Stomach (tissue), 9 donors: ENCODE measurements around the gene TMTC3. TPM values are rescaled to one million over a fixed set of nuclear protein-coding genes. Genes with fewer than 3 reads are reported as not detected.

Experiments
- DNase-seq, 2 donors: peaks; one replicate each; pipeline versions ENCODE4 v3.0.0 to v3.0.0-alpha.2; 2013 to 2019
- H3K27ac ChIP-seq, 5 donors: fragments of 200-600 bp in 4 of 5; sonication (generic) in 4 of 5; one replicate each; pipeline ENCODE4 v1.5.1; 2013 to 2019; ENCODE audit warnings: mild to moderate bottlenecking in 1 of 5, moderate library complexity in 1 of 5
- H3K27me3 ChIP-seq, 3 donors: fragments of 200-600 bp; sonication (generic); one replicate each; pipeline ENCODE4 v1.5.1; 2017 to 2019; ENCODE audit warnings: mixed run types in 1 of 3
- H3K36me3 ChIP-seq, 4 donors: fragments of 200-600 bp; sonication (generic); 1 replicate in 3 of 4; 2 replicates in 1 of 4; pipeline ENCODE4 v1.5.1; 2016 to 2019
- H3K4me1 ChIP-seq, 4 donors: fragments of 200-600 bp; sonication (generic); one replicate each; pipeline ENCODE4 v1.5.1; 2016 to 2019
- H3K4me3 ChIP-seq, 4 donors: fragments of 200-600 bp; sonication (generic) in 3 of 4; one replicate each; pipeline ENCODE4 v1.5.1; 2016 to 2019; ENCODE audit warnings: mild to moderate bottlenecking in 1 of 4
- H3K9me3 ChIP-seq, 4 donors: fragments of 200-600 bp; sonication (generic); one replicate each; pipeline ENCODE4 v1.5.1; 2016 to 2019
- CTCF ChIP-seq, 7 experiments: fragments of 450-650 bp in 4 of 7; fragments of 200-600 bp in 3 of 7; sonication (generic) in 3 of 7; IDR thresholded peaks; one replicate each; pipeline ENCODE4 v1.5.1; 2016 to 2019; ENCODE audit warnings: antibody characterized with exemption in 7 of 7, control low read depth in 2 of 7, mild to moderate bottlenecking in 1 of 7
- EP300 ChIP-seq: sonication (generic); formaldehyde crosslinking; IDR thresholded peaks from one replicate; pipeline ENCODE4 v1.6.1; 2017; ENCODE audit warnings: antibody characterized with exemption
- POLR2A ChIP-seq, 4 donors: fragments of 450-650 bp; IDR thresholded peaks; one replicate each; pipeline ENCODE4 v1.6.1; 2016; ENCODE audit warnings: antibody characterized with exemption in 4 of 4, control low read depth in 2 of 4, mild to moderate bottlenecking in 1 of 4, moderate library complexity in 1 of 4
- POLR2AphosphoS5 ChIP-seq, 3 donors: sonication (generic); formaldehyde crosslinking; IDR thresholded peaks; one replicate each; pipeline ENCODE4 v1.6.1; 2016; ENCODE audit warnings: antibody characterized with exemption in 3 of 3
- WGBS, 5 donors: extraction: QIAGEN DNeasy Blood & Tissue Kit in 3 of 5; methylation state at CpG; one replicate each; pipeline versions ENCODE4 v1.1.5 to v1.1.7; 2013 to 2018; 5-methylcytosine and 5-hydroxymethylcytosine counted together
- intact Hi-C: fragments of 100-400 bp; cut with DNase I; formaldehyde crosslinking; loops from one replicate; pipeline ENCODE4 v1.15.1; 2023; ENCODE audit warnings: low total_unique reads
- polyA plus RNA-seq, 3 donors: library from polyadenylated mRNA; stranded (reverse); fragments of 200-250 nt; gene quantifications; one replicate each; pipeline ENCODE4 v1.2.3, GENCODE V29; 2013
- total RNA-seq, 5 donors: library from RNA; depleted of rRNA; stranded (reverse); fragments of >200 nt; gene quantifications; one replicate each; pipeline versions ENCODE4 v1.1.0 to v1.2.3, GENCODE V29; 2014 to 2016
- donor health status: healthy with polysubstance abuse.
- donor health status: Bipolar disorder and iron deficiency.
- donor health status: healthy.

TMTC3 gene
- total and polyA plus RNA-seq, 8 donors = 1.7 to 33.6 (median 3.4) TPM

- TF ChIP-seq POLR2A (IDR thresholded peaks at IDR 0.05) = no peak
- TF ChIP-seq EP300 = no peak
- no peak for TF ChIP-seq POLR2AphosphoS5 (IDR thresholded peaks at IDR 0.05)
- TF ChIP-seq CTCF (IDR thresholded peaks at IDR 0.05) = no peak
- WGBS, 5 donors = 0 to 2% (median 0%) methylated on average over 16 to 18 of the region's 18 CpGs
- peaks cover 0 to 1% (median 0%) of the 10 kb centered on the region in 4 donors for H3K36me3 ChIP-seq
- H3K4me1 ChIP-seq = peaks cover 0 to 41% (median 28%) of the 10 kb centered on the region in 4 donors
- H3K27me3 ChIP-seq = no peaks in the 10 kb centered on the region
- intact Hi-C loops = no loop called here
- H3K27ac ChIP-seq = peak overlapping the region; percentile 73 to 89 (median 85)
- DNase-seq = peak; percentile 28 to 47
- no peaks in the 10 kb centered on the region for H3K9me3 ChIP-seq
- peak overlapping the region; percentile 73 to 92 (median 78) for H3K4me3 ChIP-seq
These were observed 494 bp downstream of the TMTC3 start for GRCh38 chr12:88142610-88142991.

GRCh38 chr12:88144037-88144436 is 1.9 kb downstream of the TMTC3 start:
- Histone ChIP-seq H3K4me1 (peaks cover 0 to 41% (median 28%) of the 10 kb centered on the region in 4 donors), H3K36me3 (no peaks in the 10 kb centered on the region), H3K27ac (no peak overlapping the region), H3K9me3 (no peaks in the 10 kb centered on the region), H3K4me3 (no peak overlapping the region), H3K27me3 (no peaks in the 10 kb centered on the region)
- TF ChIP-seq EP300 = no peak
- no peak for TF ChIP-seq POLR2AphosphoS5 (IDR thresholded peaks at IDR 0.05)
- TF ChIP-seq CTCF (IDR thresholded peaks at IDR 0.05) = no peak
- no peak for TF ChIP-seq POLR2A (IDR thresholded peaks at IDR 0.05)
- no peak for DNase-seq
- intact Hi-C loops = no loop called here
- WGBS, 5 donors = 89 to 96% (median 94%) methylated on average over 5 of the region's 5 CpGs

- intact Hi-C loops = no loop called here
- TF ChIP-seq CTCF (IDR thresholded peaks at IDR 0.05) (no peak), POLR2A (IDR thresholded peaks at IDR 0.05) (no peak), POLR2AphosphoS5 (IDR thresholded peaks at IDR 0.05) (no peak), EP300 (no peak)
- 83 to 95% (median 90%) methylated on average over 3 of the region's 3 CpGs for WGBS, 5 donors
These were observed 2.7 kb downstream of the TMTC3 start for GRCh38 chr12:88144546-88145468.

GRCh38 chr12:88145567-88146505 is 3.7 kb downstream of the TMTC3 start:
- Histone ChIP-seq H3K4me1 (peaks cover 0 to 40% (median 28%) of the 10 kb centered on the region in 4 donors), H3K27me3 (no peaks in the 10 kb centered on the region), H3K36me3 (no peaks in the 10 kb centered on the region), H3K4me3 (no peak overlapping the region), H3K27ac (no peak overlapping the region), H3K9me3 (no peaks in the 10 kb centered on the region)
- intact Hi-C loops = no loop called here
- WGBS, 5 donors = 78 to 86% (median 86%) methylated on average over 5 of the region's 5 CpGs
- TF ChIP-seq POLR2AphosphoS5 (IDR thresholded peaks at IDR 0.05) (no peak), CTCF (IDR thresholded peaks at IDR 0.05) (no peak), EP300 (no peak), POLR2A (IDR thresholded peaks at IDR 0.05) (no peak)
- no peak for DNase-seq

More at GRCh38 chr12:88144546-88145468, 2.7 kb downstream of the TMTC3 start:
- Histone ChIP-seq H3K27ac (no peak overlapping the region), H3K36me3 (no peaks in the 10 kb centered on the region), H3K9me3 (no peaks in the 10 kb centered on the region), H3K4me1 (peaks cover 0 to 41% (median 28%) of the 10 kb centered on the region in 4 donors), H3K4me3 (no peak overlapping the region), H3K27me3 (no peaks in the 10 kb centered on the region)
- DNase-seq = no peak
